GM21526 (cell line): ENCODE data around the gene ZKSCAN8.

ENCODE experiments used
- ATAC-seq: cut with Tn5 transposase; IDR thresholded peaks from one replicate; pipeline ENCODE4 v1.9.1; 2021; ENCODE audit warnings: moderate library complexity; ENCODE audit not compliant: unreplicated experiment, low FRiP score

Gene ZKSCAN8

GRCh38 chr6:28137505-28137981 lies 4.1 kb upstream of the ZKSCAN8 start:
- no peak for ATAC-seq

- ATAC-seq = no peak
Measured at GRCh38 chr6:28139860-28140543, 1.7 kb upstream of the ZKSCAN8 start.

GRCh38 chr6:28140616-28141015 lies 1.1 kb upstream of the ZKSCAN8 start:
- ATAC-seq = no peak

- ATAC-seq = no peak
Measured at GRCh38 chr6:28142446-28142845, 763 bp downstream of the ZKSCAN8 start.

- no peak for ATAC-seq
Measured at GRCh38 chr6:28145231-28145630, 3.5 kb downstream of the ZKSCAN8 start.

- no peak for ATAC-seq
Measured at GRCh38 chr6:28152531-28152930, 10.8 kb downstream of the ZKSCAN8 start.

- no peak for ATAC-seq
Measured at GRCh38 chr6:28153546-28153945, 11.9 kb downstream of the ZKSCAN8 start.

GRCh38 chr6:28154357-28154756 lies 12.7 kb downstream of the ZKSCAN8 start:
- ATAC-seq = no peak

- ATAC-seq = no peak
Measured at GRCh38 chr6:28158318-28158717, 16.6 kb downstream of the ZKSCAN8 start.

- ATAC-seq = no peak
Measured at GRCh38 chr6:28159029-28159607, 17.4 kb downstream of the ZKSCAN8 start.

GRCh38 chr6:28160233-28160632 lies 18.6 kb downstream of the ZKSCAN8 start:
- no peak for ATAC-seq

GRCh38 chr6:28161410-28162079 lies 19.9 kb downstream of the ZKSCAN8 start:
- ATAC-seq = peak; percentile 95

- ATAC-seq = no peak
Measured at GRCh38 chr6:28165563-28165962, 23.9 kb downstream of the ZKSCAN8 start.

- ATAC-seq = no peak
Measured at GRCh38 chr6:28167068-28167467, 25.4 kb downstream of the ZKSCAN8 start.

- ATAC-seq = no peak
Measured at GRCh38 chr6:28167926-28168325, 26.2 kb downstream of the ZKSCAN8 start.

GRCh38 chr6:28171271-28171670 lies 29.6 kb downstream of the ZKSCAN8 start:
- ATAC-seq = no peak

- no peak for ATAC-seq
Measured at GRCh38 chr6:28172006-28172405, 30.3 kb downstream of the ZKSCAN8 start.

- ATAC-seq = no peak
Measured at GRCh38 chr6:28176373-28176772, 34.7 kb downstream of the ZKSCAN8 start.

GRCh38 chr6:28182255-28182654 lies 40.6 kb downstream of the ZKSCAN8 start:
- ATAC-seq = no peak

- no peak for ATAC-seq
Measured at GRCh38 chr6:28188111-28188979, 46.7 kb downstream of the ZKSCAN8 start.

- ATAC-seq = no peak
Measured at GRCh38 chr6:28200020-28200419, 58.3 kb downstream of the ZKSCAN8 start.
